Panc1 (cell line): Measurements from ENCODE around the gene FGD2.

ENCODE experiments used
- CTCF ChIP-seq: fragments of 450-650 bp; IDR thresholded peaks from 2 replicates; pipeline ENCODE4 v1.5.1; 2017; ENCODE audit warnings: mild to moderate bottlenecking
- POLR2AphosphoS5 ChIP-seq: IDR thresholded peaks from 2 replicates; pipeline ENCODE4 v1.6.1; 2012; ENCODE audit warnings: mild to moderate bottlenecking, low read depth, low read length, moderate library complexity
- REST ChIP-seq, 2 experiments: IDR thresholded peaks; 2 replicates each; pipeline ENCODE4 v1.6.1; 2011 to 2012; ENCODE audit warnings: low read depth in 2 of 2, control low read depth in 1 of 2, low read length in 1 of 2, mild to moderate bottlenecking in 1 of 2, moderate library complexity in 1 of 2; ENCODE audit not compliant: insufficient read depth in 1 of 2
- SIN3A ChIP-seq: IDR thresholded peaks from 2 replicates; pipeline ENCODE4 v1.6.1; 2012; ENCODE audit warnings: low read depth, mild to moderate bottlenecking, low read length, moderate library complexity, borderline replicate concordance; ENCODE audit not compliant: insufficient read depth

GRCh38 chr6:37056112-37056403, 50.6 kb downstream of the FGD2 start:
- TF ChIP-seq CTCF: no peak
- no peak for TF ChIP-seq POLR2AphosphoS5
- TF ChIP-seq SIN3A: no peak
- no peak for TF ChIP-seq REST (IDR thresholded peaks at IDR 0.05; ENCODE audit: insufficient read depth in 1 of 2, low read depth in 2 of 2, low read length in 1 of 2)
